SK-N-SH (cell line): ENCODE results near the gene TAS2R8.

Experiments used
- CTCF ChIP-seq: fragments of 200-600 bp; sonication (generic); IDR thresholded peaks from 2 replicates; pipeline ENCODE4 v1.6.1; 2017; ENCODE audit warnings: antibody characterized with exemption, mild to moderate bottlenecking, moderate library complexity
- JUND ChIP-seq: IDR thresholded peaks from 2 replicates; pipeline ENCODE4 v1.4.0; 2012
- MAX ChIP-seq: IDR thresholded peaks from 2 replicates; pipeline ENCODE4 v1.4.0; 2012; ENCODE audit warnings: low read depth
- NFIC ChIP-seq: IDR thresholded peaks from 2 replicates; pipeline ENCODE4 v1.4.0; 2012; ENCODE audit warnings: borderline replicate concordance
- RCOR1 ChIP-seq: fragments of 150-350 bp; IDR thresholded peaks from 2 replicates; pipeline ENCODE4 v1.6.1; 2017; ENCODE audit warnings: antibody characterized with exemption, low read length
- RFX5 ChIP-seq: IDR thresholded peaks from 2 replicates; pipeline ENCODE4 v1.6.1; 2012; ENCODE audit warnings: mild to moderate bottlenecking, improper control_type of control experiment, low read length
- SIN3A ChIP-seq: IDR thresholded peaks from 2 replicates; pipeline ENCODE4 v1.6.1; 2012; ENCODE audit warnings: low read depth, mild to moderate bottlenecking, low read length, moderate library complexity, borderline replicate concordance
- TAF1 ChIP-seq: IDR thresholded peaks from 2 replicates; pipeline ENCODE4 v1.6.1; 2012; ENCODE audit warnings: low read depth, mild to moderate bottlenecking, low read length, moderate library complexity, borderline replicate concordance
- TCF12 ChIP-seq: IDR thresholded peaks from 2 replicates; pipeline ENCODE4 v1.4.0; 2012
- USF1 ChIP-seq: IDR thresholded peaks from 2 replicates; pipeline ENCODE4 v1.4.0; 2012; ENCODE audit warnings: low read depth, borderline replicate concordance
- ZBTB33 ChIP-seq: IDR thresholded peaks from 2 replicates; pipeline ENCODE4 v1.4.0; 2012; ENCODE audit warnings: low read depth, borderline replicate concordance

- TF ChIP-seq CTCF: no peak
- no peak for TF ChIP-seq MAX
- no peak for TF ChIP-seq JUND
- TF ChIP-seq RFX5: no peak
- no peak for TF ChIP-seq SIN3A
- TF ChIP-seq TAF1: no peak
- no peak for TF ChIP-seq ZBTB33
- no peak for TF ChIP-seq NFIC
- no peak for TF ChIP-seq TCF12
- TF ChIP-seq USF1: no peak
- no peak for TF ChIP-seq RCOR1
These were observed 23.8 kb downstream of the TAS2R8 start for GRCh38 chr12:10783252-10783651.
